Astrocyte of the spinal cord (primary cell): ENCODE data around the gene TTC3.
"Not testable (repeated sequence)": the region's sequence is repeated elsewhere in the genome, so short reads cannot be mapped to it uniquely, and the experiment has no call there.

Experiments
- DNase-seq: peaks from one replicate; pipeline ENCODE4 v3.0.0; 2011; ENCODE audit warnings: low read depth, low spot score
- H3K4me3 ChIP-seq: 2 replicates; pipeline ENCODE4 v1.5.1; 2011; ENCODE audit warnings: low read depth, mild to moderate bottlenecking, low read length, moderate library complexity
- in situ Hi-C: cut with HindIII; loops from 2 replicates; pipeline ENCODE4 v1.10.0; 2017; ENCODE audit warnings: low sequenced_read_pairs
- TF ChIP-seq, protein P1 (sequence below): IDR thresholded peaks from 2 replicates; pipeline ENCODE4 v1.5.1; 2012; ENCODE audit warnings: low read depth, mild to moderate bottlenecking, low read length, inconsistent platforms

Gene TTC3

DNA sequence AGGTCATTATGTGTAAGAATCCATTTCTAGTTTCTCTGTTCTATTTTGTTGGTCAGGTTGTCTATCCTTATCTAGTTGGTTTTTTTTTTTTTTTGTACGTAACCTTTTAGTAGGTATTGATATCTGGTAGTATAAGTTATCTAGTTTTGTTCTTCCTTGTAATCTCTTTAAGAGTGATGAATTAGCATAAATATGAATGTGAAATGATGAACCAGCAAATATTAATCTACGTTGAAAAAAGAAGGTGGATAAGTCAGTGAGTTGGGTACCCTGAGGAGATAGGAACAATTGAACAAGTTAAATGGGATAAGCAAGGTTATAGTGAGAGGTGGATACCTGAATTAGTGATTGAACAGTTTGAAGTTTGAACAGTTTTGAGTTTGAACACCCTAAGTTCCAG lies 33.9 kb downstream of the TTC3 start:
- H3K4me3 ChIP-seq, result no peak overlapping the region
- DNase-seq, result no peak
- in situ Hi-C loops, result no loop called here
- TF ChIP-seq, protein P1, sequence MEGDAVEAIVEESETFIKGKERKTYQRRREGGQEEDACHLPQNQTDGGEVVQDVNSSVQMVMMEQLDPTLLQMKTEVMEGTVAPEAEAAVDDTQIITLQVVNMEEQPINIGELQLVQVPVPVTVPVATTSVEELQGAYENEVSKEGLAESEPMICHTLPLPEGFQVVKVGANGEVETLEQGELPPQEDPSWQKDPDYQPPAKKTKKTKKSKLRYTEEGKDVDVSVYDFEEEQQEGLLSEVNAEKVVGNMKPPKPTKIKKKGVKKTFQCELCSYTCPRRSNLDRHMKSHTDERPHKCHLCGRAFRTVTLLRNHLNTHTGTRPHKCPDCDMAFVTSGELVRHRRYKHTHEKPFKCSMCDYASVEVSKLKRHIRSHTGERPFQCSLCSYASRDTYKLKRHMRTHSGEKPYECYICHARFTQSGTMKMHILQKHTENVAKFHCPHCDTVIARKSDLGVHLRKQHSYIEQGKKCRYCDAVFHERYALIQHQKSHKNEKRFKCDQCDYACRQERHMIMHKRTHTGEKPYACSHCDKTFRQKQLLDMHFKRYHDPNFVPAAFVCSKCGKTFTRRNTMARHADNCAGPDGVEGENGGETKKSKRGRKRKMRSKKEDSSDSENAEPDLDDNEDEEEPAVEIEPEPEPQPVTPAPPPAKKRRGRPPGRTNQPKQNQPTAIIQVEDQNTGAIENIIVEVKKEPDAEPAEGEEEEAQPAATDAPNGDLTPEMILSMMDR, result no peak

DNA sequence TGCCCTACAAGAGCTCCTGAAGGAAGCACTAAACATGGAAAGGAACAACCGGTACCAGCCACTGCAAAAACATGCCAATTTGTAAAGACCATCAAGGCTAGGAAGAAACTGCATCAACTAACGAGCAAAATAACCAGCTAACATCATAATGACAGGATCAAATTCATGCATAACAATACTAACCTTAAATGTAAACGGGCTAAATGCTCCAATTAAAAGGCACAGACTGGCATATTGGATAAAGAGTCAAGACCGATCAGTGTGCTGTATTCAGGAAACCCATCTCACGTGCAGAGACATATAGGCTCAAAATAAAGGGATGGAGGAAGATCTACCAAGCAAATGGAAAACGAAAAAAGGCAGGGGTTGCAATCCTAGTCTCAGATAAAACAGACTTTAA lies 38.0 kb downstream of the TTC3 start:
- H3K4me3 ChIP-seq, in situ Hi-C loops, DNase-seq: not testable (repeated sequence)

DNA sequence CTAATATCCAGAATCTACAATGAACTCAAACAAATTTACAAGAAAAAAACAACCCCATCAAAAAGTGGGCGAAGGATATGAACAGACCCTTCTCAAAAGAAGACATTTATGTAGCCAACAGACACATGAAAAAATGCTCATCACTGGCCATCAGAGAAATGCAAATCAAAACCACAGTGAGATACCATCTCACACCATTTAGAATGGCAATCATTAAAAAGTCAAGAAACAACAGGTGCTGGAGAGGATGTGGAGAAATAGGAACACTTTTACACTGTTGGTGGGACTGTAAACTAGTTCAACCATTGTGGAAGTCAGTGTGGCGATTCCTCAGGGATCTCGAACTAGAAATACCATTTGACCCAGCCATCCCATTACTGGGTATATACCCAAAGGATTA lies 41.2 kb downstream of the TTC3 start:
- in situ Hi-C loops, H3K4me3 ChIP-seq, DNase-seq: not testable (repeated sequence)

DNA sequence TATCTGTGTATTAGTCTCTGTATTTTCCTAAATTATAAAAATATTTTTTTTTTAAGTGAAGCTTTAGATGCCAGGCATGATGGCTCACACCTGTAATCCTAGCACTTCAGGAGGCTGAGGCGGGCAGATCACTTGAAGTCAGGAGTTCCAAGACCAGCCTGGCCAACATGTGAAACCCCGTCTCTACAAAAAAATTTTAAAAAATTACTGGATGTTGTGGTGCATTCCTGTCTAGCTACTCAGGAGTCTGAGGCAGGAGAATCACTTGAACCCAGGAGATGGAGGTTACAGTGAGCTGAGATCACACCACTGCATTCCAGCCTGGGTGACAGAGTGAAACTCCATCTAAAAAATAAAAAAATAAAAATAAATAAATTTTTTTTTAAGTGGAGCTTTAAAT lies 43.4 kb downstream of the TTC3 start:
- H3K4me3 ChIP-seq, DNase-seq, in situ Hi-C loops: not testable (repeated sequence)

DNA sequence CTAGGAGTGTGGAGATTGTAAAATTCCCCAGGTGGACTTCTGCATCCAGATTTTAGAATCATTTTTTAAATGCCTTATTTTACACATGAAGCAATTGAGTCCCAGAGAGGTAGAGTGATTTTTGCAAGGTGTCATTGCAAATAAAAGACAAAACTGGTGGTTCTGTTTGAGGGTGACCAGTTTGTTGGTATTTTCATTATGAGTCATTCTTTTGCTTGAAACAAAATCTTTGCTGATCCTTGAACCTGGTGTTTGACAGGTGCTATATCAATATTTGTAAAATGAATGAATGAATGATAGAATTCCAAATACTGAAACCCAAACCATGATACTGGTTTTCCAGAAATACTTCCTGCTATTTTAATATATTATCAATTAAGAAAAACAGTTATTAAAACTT lies 44.1 kb downstream of the TTC3 start:
- no peak for DNase-seq
- H3K4me3 ChIP-seq, result no peak overlapping the region
- in situ Hi-C loops, result no loop called here
- TF ChIP-seq, protein P1, result no peak

DNA sequence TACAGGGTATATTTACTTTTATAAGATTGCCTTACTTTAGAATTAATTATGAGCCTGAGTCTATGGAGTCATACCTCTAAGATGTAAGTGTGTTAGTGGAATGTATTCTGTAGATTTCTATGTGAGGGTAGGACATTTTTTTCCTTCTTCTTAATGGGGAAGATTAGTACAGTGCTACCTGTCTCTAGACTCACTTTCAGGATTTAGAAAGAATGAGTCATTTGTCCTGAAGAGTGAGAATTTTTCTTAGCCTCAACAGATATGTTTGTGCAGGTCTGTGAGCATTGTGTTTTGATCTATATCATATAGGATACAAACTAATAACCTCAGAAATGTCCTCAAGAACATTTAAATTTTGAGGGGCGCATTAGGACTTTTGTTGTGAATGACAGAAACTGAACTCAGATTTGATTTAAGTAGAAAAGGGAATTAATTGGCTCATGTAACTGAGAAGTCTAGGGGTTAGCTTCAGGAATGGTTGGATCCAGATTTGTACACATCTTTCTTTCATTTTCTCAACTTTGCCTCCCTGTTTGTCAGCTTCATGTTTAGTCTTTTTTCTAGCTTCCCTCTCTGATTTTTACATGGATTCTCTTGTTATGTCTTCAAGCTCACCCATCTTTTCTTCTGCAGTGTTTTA lies 45.3 kb downstream of the TTC3 start:
- no peak overlapping the region for H3K4me3 ChIP-seq
- no peak for DNase-seq
- in situ Hi-C loops, result no loop called here
- TF ChIP-seq, protein P1, result no peak

DNA sequence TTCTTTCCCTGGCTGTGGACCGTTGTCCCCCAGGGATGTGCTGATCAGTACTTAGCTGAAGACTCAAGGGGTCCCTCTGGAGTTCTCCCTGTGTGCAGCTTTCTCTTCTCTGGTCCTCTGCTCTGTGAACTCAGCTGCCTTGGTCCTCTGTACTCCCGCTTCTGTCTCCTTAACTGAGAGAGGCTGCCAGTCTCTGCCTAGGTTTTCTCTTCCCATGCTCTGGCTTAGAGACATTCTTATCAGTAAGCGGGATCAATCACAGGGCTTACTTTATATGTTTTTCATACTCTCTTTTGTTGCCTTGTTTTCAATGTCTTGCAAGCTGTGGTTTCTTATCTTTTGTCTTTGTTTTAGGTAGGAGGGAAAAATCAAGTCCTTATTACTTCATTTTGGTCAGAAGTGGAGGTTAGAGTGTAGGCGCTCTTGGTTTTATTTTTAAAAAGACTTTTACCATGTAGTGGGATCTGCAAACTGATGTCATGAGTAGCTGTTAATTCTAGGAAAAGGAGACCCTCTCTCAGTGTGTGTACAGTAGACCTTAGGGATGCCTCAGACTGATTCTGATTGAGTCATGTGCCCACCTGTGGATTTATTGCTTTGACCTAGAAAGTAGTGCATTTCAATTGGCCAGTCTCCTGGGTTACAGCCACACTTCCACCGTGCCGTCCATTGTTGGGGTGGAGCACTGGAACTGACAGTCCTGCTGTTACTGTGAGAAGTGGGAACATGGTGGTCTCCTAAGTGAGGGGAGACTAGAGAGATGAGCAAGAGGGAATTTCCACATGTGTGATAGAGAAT lies 46.6 kb downstream of the TTC3 start:
- in situ Hi-C loops, result no loop called here
- no peak for DNase-seq
- TF ChIP-seq, protein P1, result peak; percentile 13
- H3K4me3 ChIP-seq, result no peak overlapping the region

DNA sequence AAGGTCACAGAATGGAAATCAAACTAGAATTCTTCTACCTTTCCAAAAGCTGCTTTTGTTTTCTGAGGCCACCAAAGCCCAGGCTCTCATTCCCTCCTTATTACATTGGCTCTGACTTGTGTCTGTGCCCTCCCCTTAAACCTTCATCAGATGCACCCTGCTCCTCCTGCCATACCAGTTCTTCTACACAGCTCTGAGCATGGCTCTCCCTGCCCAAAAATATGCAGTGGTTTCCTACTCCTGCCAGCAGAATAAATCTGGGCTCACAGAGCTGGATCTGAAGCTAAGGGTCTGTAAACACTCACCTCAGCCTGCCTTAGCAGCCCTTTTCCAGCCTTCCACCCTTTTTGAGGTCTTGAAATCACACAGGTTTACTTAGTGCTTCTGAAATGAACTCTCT lies 55.0 kb downstream of the TTC3 start:
- no peak for DNase-seq
- H3K4me3 ChIP-seq, result no peak overlapping the region
- TF ChIP-seq, protein P1, result no peak
- in situ Hi-C loops, result no loop called here
